ENCODE results near the gene RPP25L.
"Not testable (repeated sequence)": the region's sequence is repeated elsewhere in the genome, so short reads cannot be mapped to it uniquely, and the experiment has no call there.

Gene RPP25L

DNA sequence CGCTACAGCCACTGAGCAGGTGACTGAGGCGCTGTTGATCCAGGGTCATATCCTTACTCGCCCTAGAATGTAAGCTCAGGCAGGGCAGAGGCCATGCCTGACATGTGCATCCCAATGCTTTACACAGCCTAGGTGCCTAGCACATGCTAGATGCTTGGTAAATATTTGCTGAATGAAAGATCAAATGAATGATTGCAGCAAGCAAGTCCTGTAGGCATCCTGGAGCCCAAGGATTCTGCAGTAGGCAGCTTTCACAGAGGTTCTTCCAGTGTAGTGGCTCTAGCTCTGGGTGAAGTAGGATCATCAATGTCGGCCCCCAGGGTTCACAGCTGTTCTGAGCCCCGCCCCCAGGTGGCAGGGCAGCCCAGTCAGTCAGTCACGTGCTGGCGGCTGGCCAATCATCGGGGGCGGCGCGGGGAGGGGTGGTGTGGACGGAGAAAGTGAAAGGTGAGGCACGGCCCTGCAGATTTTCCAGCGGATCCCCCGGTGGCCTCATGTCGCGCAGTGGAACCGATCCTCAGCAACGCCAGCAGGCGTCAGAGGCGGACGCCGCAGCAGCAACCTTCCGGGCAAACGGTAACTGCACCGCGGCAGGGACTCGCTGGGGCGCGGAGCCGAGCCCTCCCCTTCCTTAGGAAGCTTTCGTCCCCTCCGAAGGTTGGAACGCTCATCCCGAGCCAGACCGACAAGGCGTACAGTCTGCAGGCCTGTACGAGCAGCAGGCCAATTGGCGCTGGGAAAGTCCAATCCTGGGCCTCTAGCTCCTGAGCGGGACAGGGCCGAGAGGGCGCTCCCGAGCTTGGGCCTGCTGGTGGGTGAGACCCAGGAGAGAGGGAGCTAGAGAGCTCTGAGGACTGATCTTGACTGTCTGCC is 34.5 kb upstream of the RPP25L start, which contains the start of gene GALT:
TSS of gene GALT (plus strand) at position 465 of the 873 bp plus-strand sequence. CDS start at position 495, 30 bp downstream.
- DNase-seq (ENCODE audit: low read depth in 1 of 2, low spot score in 1 of 2): peak; percentile 86 to 96
- peak within 1 kb of the TSS; percentile 72 for H3K4me3 ChIP-seq (replicated peaks; ENCODE audit: insufficient read depth, low read length)
- no peaks in the 10 kb centered on the region for H3K27me3 ChIP-seq (ENCODE audit: insufficient read depth, poor library complexity, severe bottlenecking)
- TF ChIP-seq SPI1 (IDR thresholded peaks at IDR 0.05; ENCODE audit: borderline replicate concordance, low read depth) (no peak), GABPA (IDR thresholded peaks at IDR 0.05; ENCODE audit: low read depth) (0 out of 2 replicates have a peak, but pooled peaks have one; percentile 11), POLR2AphosphoS5 (IDR thresholded peaks at IDR 0.05; ENCODE audit: low read depth) (peak; percentile 49; the same call in 1 of the 2 replicates)
- TF ChIP-seq, protein P1, sequence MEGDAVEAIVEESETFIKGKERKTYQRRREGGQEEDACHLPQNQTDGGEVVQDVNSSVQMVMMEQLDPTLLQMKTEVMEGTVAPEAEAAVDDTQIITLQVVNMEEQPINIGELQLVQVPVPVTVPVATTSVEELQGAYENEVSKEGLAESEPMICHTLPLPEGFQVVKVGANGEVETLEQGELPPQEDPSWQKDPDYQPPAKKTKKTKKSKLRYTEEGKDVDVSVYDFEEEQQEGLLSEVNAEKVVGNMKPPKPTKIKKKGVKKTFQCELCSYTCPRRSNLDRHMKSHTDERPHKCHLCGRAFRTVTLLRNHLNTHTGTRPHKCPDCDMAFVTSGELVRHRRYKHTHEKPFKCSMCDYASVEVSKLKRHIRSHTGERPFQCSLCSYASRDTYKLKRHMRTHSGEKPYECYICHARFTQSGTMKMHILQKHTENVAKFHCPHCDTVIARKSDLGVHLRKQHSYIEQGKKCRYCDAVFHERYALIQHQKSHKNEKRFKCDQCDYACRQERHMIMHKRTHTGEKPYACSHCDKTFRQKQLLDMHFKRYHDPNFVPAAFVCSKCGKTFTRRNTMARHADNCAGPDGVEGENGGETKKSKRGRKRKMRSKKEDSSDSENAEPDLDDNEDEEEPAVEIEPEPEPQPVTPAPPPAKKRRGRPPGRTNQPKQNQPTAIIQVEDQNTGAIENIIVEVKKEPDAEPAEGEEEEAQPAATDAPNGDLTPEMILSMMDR (IDR thresholded peaks at IDR 0.05; ENCODE audit: insufficient read depth, low read length): peak; percentile 44
- TF ChIP-seq, protein P2, sequence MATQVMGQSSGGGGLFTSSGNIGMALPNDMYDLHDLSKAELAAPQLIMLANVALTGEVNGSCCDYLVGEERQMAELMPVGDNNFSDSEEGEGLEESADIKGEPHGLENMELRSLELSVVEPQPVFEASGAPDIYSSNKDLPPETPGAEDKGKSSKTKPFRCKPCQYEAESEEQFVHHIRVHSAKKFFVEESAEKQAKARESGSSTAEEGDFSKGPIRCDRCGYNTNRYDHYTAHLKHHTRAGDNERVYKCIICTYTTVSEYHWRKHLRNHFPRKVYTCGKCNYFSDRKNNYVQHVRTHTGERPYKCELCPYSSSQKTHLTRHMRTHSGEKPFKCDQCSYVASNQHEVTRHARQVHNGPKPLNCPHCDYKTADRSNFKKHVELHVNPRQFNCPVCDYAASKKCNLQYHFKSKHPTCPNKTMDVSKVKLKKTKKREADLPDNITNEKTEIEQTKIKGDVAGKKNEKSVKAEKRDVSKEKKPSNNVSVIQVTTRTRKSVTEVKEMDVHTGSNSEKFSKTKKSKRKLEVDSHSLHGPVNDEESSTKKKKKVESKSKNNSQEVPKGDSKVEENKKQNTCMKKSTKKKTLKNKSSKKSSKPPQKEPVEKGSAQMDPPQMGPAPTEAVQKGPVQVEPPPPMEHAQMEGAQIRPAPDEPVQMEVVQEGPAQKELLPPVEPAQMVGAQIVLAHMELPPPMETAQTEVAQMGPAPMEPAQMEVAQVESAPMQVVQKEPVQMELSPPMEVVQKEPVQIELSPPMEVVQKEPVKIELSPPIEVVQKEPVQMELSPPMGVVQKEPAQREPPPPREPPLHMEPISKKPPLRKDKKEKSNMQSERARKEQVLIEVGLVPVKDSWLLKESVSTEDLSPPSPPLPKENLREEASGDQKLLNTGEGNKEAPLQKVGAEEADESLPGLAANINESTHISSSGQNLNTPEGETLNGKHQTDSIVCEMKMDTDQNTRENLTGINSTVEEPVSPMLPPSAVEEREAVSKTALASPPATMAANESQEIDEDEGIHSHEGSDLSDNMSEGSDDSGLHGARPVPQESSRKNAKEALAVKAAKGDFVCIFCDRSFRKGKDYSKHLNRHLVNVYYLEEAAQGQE (IDR thresholded peaks at IDR 0.05; ENCODE audit: insufficient replicate concordance, low read depth): peak; percentile 32
- H3K27ac ChIP-seq (replicated peaks): peak within 1 kb of the TSS; percentile 69

DNA sequence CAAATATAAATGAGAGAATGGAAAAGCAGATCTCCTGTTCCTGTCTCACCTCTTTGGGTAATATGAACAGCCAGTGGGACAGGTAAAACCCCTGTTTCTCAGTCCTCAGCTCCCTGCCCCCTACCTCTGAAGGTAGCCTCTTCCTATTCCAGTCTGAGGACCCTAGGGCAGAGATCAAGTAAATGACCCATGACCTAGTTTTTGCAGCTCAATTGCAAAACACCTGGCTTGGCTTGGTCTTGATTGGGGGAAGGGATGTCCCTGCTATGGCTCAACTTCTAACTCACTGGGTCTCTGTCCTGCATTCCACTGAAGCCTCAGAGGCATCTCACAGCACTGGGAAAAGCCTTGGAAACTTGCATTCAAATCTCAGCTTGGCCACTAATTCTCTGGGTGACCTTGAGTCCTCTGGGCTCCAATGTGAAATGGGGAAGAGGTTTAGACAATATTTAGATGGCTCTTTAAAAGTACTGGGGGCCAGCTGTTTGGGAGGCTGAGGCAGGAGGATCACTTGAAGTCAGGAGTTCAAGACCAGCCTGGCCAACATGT is 32.9 kb upstream of the RPP25L start:
- Histone ChIP-seq H3K27me3 (ENCODE audit: insufficient read depth, poor library complexity, severe bottlenecking) (no peaks in the 10 kb centered on the region), H3K27ac (replicated peaks) (no peak overlapping the region), H3K4me3 (replicated peaks; ENCODE audit: insufficient read depth, low read length) (no peak overlapping the region)
- DNase-seq (ENCODE audit: low read depth in 1 of 2, low spot score in 1 of 2): no peak
- TF ChIP-seq, protein P2 (IDR thresholded peaks at IDR 0.05; ENCODE audit: insufficient replicate concordance, low read depth): no peak
- TF ChIP-seq GABPA (IDR thresholded peaks at IDR 0.05; ENCODE audit: low read depth): no peak

DNA sequence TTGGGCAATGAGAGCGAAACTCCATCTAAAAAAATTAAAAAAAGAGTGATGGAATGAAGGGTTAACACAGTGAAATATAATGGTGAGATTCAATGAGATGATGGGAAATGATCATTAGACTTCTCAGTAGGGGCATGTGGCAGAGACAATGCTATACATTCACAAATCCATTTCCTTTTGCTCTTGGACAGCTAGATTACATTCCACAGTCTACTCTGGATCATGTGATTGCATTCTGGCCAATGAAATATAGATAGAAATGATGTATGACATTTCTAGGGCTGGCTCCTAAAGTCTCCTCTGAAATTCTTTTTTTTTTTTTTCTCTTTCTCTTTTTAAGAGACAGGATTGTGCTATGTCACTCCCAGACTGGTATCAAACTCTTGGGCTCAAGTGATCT is 30.8 kb upstream of the RPP25L start:
- no peak for TF ChIP-seq POLR2AphosphoS5 (IDR thresholded peaks at IDR 0.05; ENCODE audit: low read depth)
- no peak for DNase-seq (ENCODE audit: low read depth in 1 of 2, low spot score in 1 of 2)
- no peaks in the 10 kb centered on the region for H3K27me3 ChIP-seq (ENCODE audit: insufficient read depth, poor library complexity, severe bottlenecking)
- no peak overlapping the region for H3K4me3 ChIP-seq (replicated peaks; ENCODE audit: insufficient read depth, low read length)
- no peak overlapping the region for H3K27ac ChIP-seq (replicated peaks)

DNA sequence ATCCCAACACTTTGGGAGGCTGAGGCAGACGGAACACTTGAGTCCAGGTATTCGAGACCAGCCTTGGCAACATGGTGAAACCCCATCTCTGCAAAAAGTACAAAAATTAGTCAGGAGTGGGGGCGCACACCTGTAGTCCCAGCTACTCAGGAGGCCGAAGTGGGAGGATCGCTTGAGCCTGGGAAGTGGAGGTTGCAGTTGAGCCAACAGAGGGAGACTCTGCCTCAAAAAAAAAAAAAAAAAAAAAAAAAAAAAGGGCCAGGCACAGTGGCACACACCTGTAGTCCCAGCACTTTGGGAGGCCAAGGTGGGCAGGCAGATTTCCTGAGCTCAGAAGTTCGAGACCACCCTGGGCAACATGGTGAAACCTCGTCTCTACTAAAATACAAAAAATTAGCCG is 27.4 kb upstream of the RPP25L start:
- DNase-seq (ENCODE audit: low read depth in 1 of 2, low spot score in 1 of 2); H3K4me3 ChIP-seq (replicated peaks; ENCODE audit: insufficient read depth, low read length); H3K27me3 ChIP-seq (ENCODE audit: insufficient read depth, poor library complexity, severe bottlenecking); H3K27ac ChIP-seq (replicated peaks): not testable (repeated sequence)

DNA sequence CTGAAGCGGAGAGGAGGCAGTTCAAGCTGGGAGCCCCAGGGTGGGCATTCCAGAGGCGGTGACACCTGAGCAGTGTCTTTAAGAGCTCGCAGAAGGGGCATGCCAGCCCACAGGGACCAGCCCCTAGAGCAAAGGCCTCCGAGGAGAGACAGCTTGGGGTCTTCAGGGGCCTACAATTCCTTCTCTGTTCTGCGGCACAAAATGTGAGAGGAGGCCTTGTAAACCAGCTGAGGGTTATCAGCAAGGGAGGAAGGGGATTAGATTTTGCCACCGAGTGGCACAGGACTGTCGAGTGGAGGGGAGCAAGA is 26.2 kb upstream of the RPP25L start:
- DNase-seq (ENCODE audit: low read depth in 1 of 2, low spot score in 1 of 2): no peak
- TF ChIP-seq POLR2AphosphoS5 (IDR thresholded peaks at IDR 0.05; ENCODE audit: low read depth) (no peak), SPI1 (IDR thresholded peaks at IDR 0.05; ENCODE audit: borderline replicate concordance, low read depth) (no peak), GABPA (IDR thresholded peaks at IDR 0.05; ENCODE audit: low read depth) (no peak)
- TF ChIP-seq, protein P1 (IDR thresholded peaks at IDR 0.05; ENCODE audit: insufficient read depth, low read length): no peak
- TF ChIP-seq, protein P2 (IDR thresholded peaks at IDR 0.05; ENCODE audit: insufficient replicate concordance, low read depth): no peak
- Histone ChIP-seq H3K27ac (replicated peaks) (peak overlapping the region; percentile 89), H3K4me3 (replicated peaks; ENCODE audit: insufficient read depth, low read length) (peak overlapping the region; percentile 56), H3K27me3 (ENCODE audit: insufficient read depth, poor library complexity, severe bottlenecking) (no peaks in the 10 kb centered on the region)
